HepG2 (cell line): ENCODE results near the gene PPP1CA. TPM values are rescaled to one million over a fixed set of nuclear protein-coding genes. Genes with fewer than 3 reads are reported as not detected.

Experiments
- ATF7 ChIP-seq, 2 experiments: fragments of 450-650 bp in 1 of 2; sonication (generic) in 1 of 2; formaldehyde crosslinking in 1 of 2; IDR thresholded peaks; 2 replicates each; pipeline versions ENCODE4 v1.4.0 to v1.6.1; 2016 to 2020; ENCODE audit warnings: antibody characterized with exemption in 1 of 2, mild to moderate bottlenecking in 1 of 2, missing genetic modification reagents in 1 of 2
- ESRRA ChIP-seq: sonication (generic); formaldehyde crosslinking; IDR thresholded peaks from 2 replicates; pipeline ENCODE4 v1.5.1; 2020; ENCODE audit warnings: mild to moderate bottlenecking, low read depth, missing genetic modification reagents
- MAZ ChIP-seq, 2 experiments: sonication (generic) in 1 of 2; formaldehyde crosslinking in 1 of 2; IDR thresholded peaks; 2 replicates each; pipeline versions ENCODE4 v1.5.0 to v1.6.1; 2012 to 2020; ENCODE audit warnings: low read depth in 2 of 2, mild to moderate bottlenecking in 2 of 2, borderline replicate concordance in 1 of 2, improper control_type of control experiment in 1 of 2, low read length in 1 of 2, missing genetic modification reagents in 1 of 2, moderate library complexity in 1 of 2
- NFE2L2 ChIP-seq: fragments of 150-350 bp; IDR thresholded peaks from 2 replicates; pipeline ENCODE4 v1.6.1; 2014; ENCODE audit warnings: low read length
- REL ChIP-seq: sonication (generic); formaldehyde crosslinking; conservative IDR thresholded peaks from 2 replicates; pipeline ENCODE4 v1.8.0; 2022; ENCODE audit warnings: mild to moderate bottlenecking, missing genetic modification reagents, moderate library complexity
- SALL1 ChIP-seq: sonication (generic); formaldehyde crosslinking; IDR thresholded peaks from 2 replicates; pipeline ENCODE4 v1.8.0; 2022; ENCODE audit warnings: mild to moderate bottlenecking, missing genetic modification reagents
- SP2 ChIP-seq: sonication (generic); formaldehyde crosslinking; IDR thresholded peaks from 2 replicates; pipeline ENCODE4 v1.5.1; 2020; ENCODE audit warnings: mild to moderate bottlenecking, missing genetic modification reagents
- ZNF207 ChIP-seq: fragments of 450-650 bp; IDR thresholded peaks from 2 replicates; pipeline ENCODE4 v1.6.1; 2016; ENCODE audit warnings: antibody characterized with exemption, borderline replicate concordance
- ZNF496 ChIP-seq: sonication (generic); formaldehyde crosslinking; IDR thresholded peaks from 2 replicates; pipeline ENCODE4 v1.8.1; 2023; ENCODE audit warnings: mild to moderate bottlenecking, moderate library complexity, missing genetic modification reagents; ENCODE audit not compliant: insufficient replicate concordance
- ZNF570 ChIP-seq: sonication (generic); formaldehyde crosslinking; IDR thresholded peaks from 2 replicates; pipeline ENCODE4 v1.4.0; 2020; ENCODE audit warnings: mild to moderate bottlenecking, missing genetic modification reagents, borderline replicate concordance
- ZNF598 ChIP-seq: sonication (generic); formaldehyde crosslinking; IDR thresholded peaks from 2 replicates; pipeline ENCODE4 v1.5.1; 2020; ENCODE audit warnings: mild to moderate bottlenecking, missing genetic modification reagents, borderline replicate concordance
- ZNF773 ChIP-seq: sonication (generic); formaldehyde crosslinking; IDR thresholded peaks from 2 replicates; pipeline ENCODE4 v1.4.0; 2020; ENCODE audit warnings: missing genetic modification reagents, borderline replicate concordance
- polyA plus RNA-seq, 8 experiments: library from polyadenylated mRNA; depleted of rRNA in 3 of 8; stranded (reverse) in 7 of 8; unstranded in 1 of 8; fragments of >200 nt; fragmentation: Illumina TruSeq in 4 of 8; extraction: Trizol in 4 of 8; gene quantifications; 2 replicates each; pipeline versions ENCODE4 v1.2.1 to v1.2.3, GENCODE V29; 2011 to 2016; ENCODE audit warnings: low read depth in 4 of 8, missing spikeins in 1 of 8, mixed read lengths in 1 of 8; ENCODE audit not compliant: insufficient read depth in 1 of 8
- total RNA-seq, 5 experiments: library from RNA; depleted of rRNA; stranded (reverse); fragments of >200 nt; fragmentation: Illumina TruSeq; extraction: Trizol; gene quantifications; 2 replicates each; pipeline ENCODE4 v1.2.3, GENCODE V29; 2016; ENCODE audit warnings: low read depth in 1 of 5
- TF ChIP-seq, protein P1 (sequence below): sonication (generic); formaldehyde crosslinking; IDR thresholded peaks from 2 replicates; pipeline ENCODE4 v1.5.1; 2020; ENCODE audit warnings: missing genetic modification reagents, mild to moderate bottlenecking, borderline replicate concordance
- TF ChIP-seq, protein P2 (sequence below), 2 experiments: sonication (generic) in 1 of 2; formaldehyde crosslinking in 1 of 2; IDR thresholded peaks; 2 replicates each; pipeline versions ENCODE4 v1.4.0 to v1.6.1; 2016 to 2020; ENCODE audit warnings: borderline replicate concordance in 1 of 2, low read depth in 1 of 2, mild to moderate bottlenecking in 1 of 2, missing genetic modification reagents in 1 of 2
- TF ChIP-seq, protein P3 (sequence below): sonication (generic); formaldehyde crosslinking; conservative IDR thresholded peaks from 2 replicates; pipeline ENCODE4 v1.8.1; 2023; ENCODE audit warnings: missing genetic modification reagents
- TF ChIP-seq, protein P4 (sequence below): sonication (generic); IDR thresholded peaks from 2 replicates; pipeline ENCODE4 v1.6.1; 2016; ENCODE audit warnings: low read depth, borderline replicate concordance

The PPP1CA gene
- total and polyA plus RNA-seq, 2 of the 13 experiments (the other 11 are each of a cell fraction or from before 2014, with no cell fraction given): 149 to 170 TPM

DNA sequence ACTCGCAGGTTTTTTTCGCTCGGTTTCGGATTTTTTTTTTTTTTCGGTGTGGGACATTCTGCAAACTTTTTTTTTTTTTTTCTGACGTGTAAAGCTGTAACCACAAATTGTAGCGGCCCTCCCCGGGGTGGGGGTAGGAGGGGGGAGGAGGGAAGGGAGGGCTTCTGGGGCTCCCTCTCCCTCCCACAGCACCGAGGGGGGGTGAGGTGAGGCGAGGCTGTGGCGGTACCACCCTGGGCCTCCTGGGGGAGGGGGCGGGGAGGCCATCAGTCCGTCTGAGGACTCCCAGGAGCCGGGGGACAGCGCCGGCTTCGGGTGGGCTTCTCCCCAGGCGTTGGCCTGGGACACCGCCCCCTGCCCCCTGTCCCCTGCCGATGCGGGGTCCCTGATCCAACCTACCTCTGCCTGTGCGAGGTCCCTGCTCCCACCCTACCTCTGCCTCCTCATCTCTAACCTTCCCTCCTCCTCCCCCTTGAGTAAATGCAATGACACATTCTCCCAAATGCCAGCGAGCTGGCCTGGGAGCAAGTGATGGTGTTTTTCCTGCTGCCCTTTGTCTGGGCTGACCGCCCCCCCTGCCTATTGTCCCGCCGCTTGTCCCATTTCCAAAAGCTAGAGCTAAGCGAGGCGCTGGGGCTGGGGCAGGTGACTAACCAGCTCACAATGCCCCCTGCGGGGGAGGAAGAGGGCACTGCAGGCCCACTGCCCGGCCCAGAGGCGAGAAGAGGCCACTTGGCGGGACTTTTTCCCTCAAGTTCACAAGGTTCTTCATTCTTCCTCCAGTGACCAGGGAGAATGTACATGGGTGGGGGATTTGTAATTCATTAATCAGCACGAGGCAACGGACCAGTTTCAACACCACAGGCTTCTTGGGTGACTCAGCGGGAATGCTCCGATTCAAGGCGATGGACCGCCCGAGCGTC is 27.7 kb downstream of the PPP1CA start (continued):
- TF ChIP-seq MAZ (IDR thresholded peaks at IDR 0.05; ENCODE audit: borderline replicate concordance, low read depth, low read length): 0 out of 2 replicates have a peak, but pooled peaks have one; percentile 27
- TF ChIP-seq MAZ (CRISPR knock-in tag; IDR thresholded peaks at IDR 0.05; ENCODE audit: low read depth): no peak
- TF ChIP-seq SP2 (CRISPR knock-in tag): no peak
- TF ChIP-seq, protein P1, sequence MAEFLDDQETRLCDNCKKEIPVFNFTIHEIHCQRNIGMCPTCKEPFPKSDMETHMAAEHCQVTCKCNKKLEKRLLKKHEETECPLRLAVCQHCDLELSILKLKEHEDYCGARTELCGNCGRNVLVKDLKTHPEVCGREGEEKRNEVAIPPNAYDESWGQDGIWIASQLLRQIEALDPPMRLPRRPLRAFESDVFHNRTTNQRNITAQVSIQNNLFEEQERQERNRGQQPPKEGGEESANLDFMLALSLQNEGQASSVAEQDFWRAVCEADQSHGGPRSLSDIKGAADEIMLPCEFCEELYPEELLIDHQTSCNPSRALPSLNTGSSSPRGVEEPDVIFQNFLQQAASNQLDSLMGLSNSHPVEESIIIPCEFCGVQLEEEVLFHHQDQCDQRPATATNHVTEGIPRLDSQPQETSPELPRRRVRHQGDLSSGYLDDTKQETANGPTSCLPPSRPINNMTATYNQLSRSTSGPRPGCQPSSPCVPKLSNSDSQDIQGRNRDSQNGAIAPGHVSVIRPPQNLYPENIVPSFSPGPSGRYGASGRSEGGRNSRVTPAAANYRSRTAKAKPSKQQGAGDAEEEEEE (CRISPR knock-in tag): no peak
- no peak for TF ChIP-seq ATF7 (IDR thresholded peaks at IDR 0.05)
- no peak for TF ChIP-seq ATF7 (CRISPR knock-in tag; IDR thresholded peaks at IDR 0.05)
- TF ChIP-seq, protein P2, sequence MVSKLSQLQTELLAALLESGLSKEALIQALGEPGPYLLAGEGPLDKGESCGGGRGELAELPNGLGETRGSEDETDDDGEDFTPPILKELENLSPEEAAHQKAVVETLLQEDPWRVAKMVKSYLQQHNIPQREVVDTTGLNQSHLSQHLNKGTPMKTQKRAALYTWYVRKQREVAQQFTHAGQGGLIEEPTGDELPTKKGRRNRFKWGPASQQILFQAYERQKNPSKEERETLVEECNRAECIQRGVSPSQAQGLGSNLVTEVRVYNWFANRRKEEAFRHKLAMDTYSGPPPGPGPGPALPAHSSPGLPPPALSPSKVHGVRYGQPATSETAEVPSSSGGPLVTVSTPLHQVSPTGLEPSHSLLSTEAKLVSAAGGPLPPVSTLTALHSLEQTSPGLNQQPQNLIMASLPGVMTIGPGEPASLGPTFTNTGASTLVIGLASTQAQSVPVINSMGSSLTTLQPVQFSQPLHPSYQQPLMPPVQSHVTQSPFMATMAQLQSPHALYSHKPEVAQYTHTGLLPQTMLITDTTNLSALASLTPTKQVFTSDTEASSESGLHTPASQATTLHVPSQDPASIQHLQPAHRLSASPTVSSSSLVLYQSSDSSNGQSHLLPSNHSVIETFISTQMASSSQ (IDR thresholded peaks at IDR 0.05; ENCODE audit: low read depth): peak; percentile 56; the same call in 1 of the 2 replicates
- TF ChIP-seq, protein P2 (CRISPR knock-in tag; IDR thresholded peaks at IDR 0.05; ENCODE audit: borderline replicate concordance): peak; percentile 10; the same call in 1 of the 2 replicates
- TF ChIP-seq, protein P3, sequence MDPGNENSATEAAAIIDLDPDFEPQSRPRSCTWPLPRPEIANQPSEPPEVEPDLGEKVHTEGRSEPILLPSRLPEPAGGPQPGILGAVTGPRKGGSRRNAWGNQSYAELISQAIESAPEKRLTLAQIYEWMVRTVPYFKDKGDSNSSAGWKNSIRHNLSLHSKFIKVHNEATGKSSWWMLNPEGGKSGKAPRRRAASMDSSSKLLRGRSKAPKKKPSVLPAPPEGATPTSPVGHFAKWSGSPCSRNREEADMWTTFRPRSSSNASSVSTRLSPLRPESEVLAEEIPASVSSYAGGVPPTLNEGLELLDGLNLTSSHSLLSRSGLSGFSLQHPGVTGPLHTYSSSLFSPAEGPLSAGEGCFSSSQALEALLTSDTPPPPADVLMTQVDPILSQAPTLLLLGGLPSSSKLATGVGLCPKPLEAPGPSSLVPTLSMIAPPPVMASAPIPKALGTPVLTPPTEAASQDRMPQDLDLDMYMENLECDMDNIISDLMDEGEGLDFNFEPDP (CRISPR knock-in tag): no peak
- no peak for TF ChIP-seq ESRRA (CRISPR knock-in tag)
- peak; percentile 87 for TF ChIP-seq NFE2L2
- 0 out of 2 replicates have a peak, but pooled peaks have one; percentile 46 for TF ChIP-seq SALL1 (CRISPR knock-in tag)
- no peak for TF ChIP-seq ZNF773
- peak; percentile 73; the same call in 1 of the 2 replicates for TF ChIP-seq ZNF598 (CRISPR knock-in tag)
- TF ChIP-seq, protein P4, sequence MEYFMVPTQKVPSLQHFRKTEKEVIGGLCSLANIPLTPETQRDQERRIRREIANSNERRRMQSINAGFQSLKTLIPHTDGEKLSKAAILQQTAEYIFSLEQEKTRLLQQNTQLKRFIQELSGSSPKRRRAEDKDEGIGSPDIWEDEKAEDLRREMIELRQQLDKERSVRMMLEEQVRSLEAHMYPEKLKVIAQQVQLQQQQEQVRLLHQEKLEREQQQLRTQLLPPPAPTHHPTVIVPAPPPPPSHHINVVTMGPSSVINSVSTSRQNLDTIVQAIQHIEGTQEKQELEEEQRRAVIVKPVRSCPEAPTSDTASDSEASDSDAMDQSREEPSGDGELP: no peak; the same call in 1 of the 2 replicates
- TF ChIP-seq REL (CRISPR knock-in tag): no peak
- no peak for TF ChIP-seq ZNF496 (CRISPR knock-in tag)
- no peak for TF ChIP-seq ZNF207
- no peak for TF ChIP-seq ZNF570
